ENCODE results near the gene ACOT7.

ACOT7 gene

GRCh38 chr1:6292102-6292501 lies 101.5 kb downstream of the ACOT7 start:
- TF ChIP-seq CEBPB (IDR thresholded peaks at IDR 0.05) (no peak), TCF12 (IDR thresholded peaks at IDR 0.05; ENCODE audit: low read depth) (no peak), NFIC (IDR thresholded peaks at IDR 0.05) (no peak), ZBTB7A (IDR thresholded peaks at IDR 0.05; ENCODE audit: low read depth) (no peak), YY1 (IDR thresholded peaks at IDR 0.05; ENCODE audit: low read depth) (no peak), USF1 (IDR thresholded peaks at IDR 0.05) (no peak), REST (IDR thresholded peaks at IDR 0.05; ENCODE audit: low read depth) (no peak), TAF1 (IDR thresholded peaks at IDR 0.05; ENCODE audit: low read depth) (no peak), RAD21 (IDR thresholded peaks at IDR 0.05; ENCODE audit: low read depth) (no peak), CREB1 (IDR thresholded peaks at IDR 0.05; ENCODE audit: low read depth) (no peak), EP300 (IDR thresholded peaks at IDR 0.05; ENCODE audit: borderline replicate concordance) (no peak), TEAD4 (IDR thresholded peaks at IDR 0.05) (no peak), EGR1 (IDR thresholded peaks at IDR 0.05) (no peak), MAX (IDR thresholded peaks at IDR 0.05) (no peak), FOXM1 (IDR thresholded peaks at IDR 0.05; ENCODE audit: borderline replicate concordance, low read depth) (no peak)

GRCh38 chr1:6288665-6289064 lies 104.9 kb downstream of the ACOT7 start:
- TF ChIP-seq TEAD4 (IDR thresholded peaks at IDR 0.05), result no peak
- no peak for TF ChIP-seq NFIC (IDR thresholded peaks at IDR 0.05)
- no peak for TF ChIP-seq CREB1 (IDR thresholded peaks at IDR 0.05; ENCODE audit: low read depth)
- TF ChIP-seq TCF12 (IDR thresholded peaks at IDR 0.05; ENCODE audit: low read depth), result no peak
- TF ChIP-seq EP300 (IDR thresholded peaks at IDR 0.05; ENCODE audit: borderline replicate concordance), result no peak
- TF ChIP-seq FOXM1 (IDR thresholded peaks at IDR 0.05; ENCODE audit: borderline replicate concordance, low read depth), result no peak
- TF ChIP-seq ZBTB7A (IDR thresholded peaks at IDR 0.05; ENCODE audit: low read depth), result no peak
- no peak for TF ChIP-seq USF1 (IDR thresholded peaks at IDR 0.05)

- TF ChIP-seq RAD21 (IDR thresholded peaks at IDR 0.05; ENCODE audit: low read depth), result no peak
- no peak for TF ChIP-seq REST (IDR thresholded peaks at IDR 0.05; ENCODE audit: low read depth)
- TF ChIP-seq TCF12 (IDR thresholded peaks at IDR 0.05; ENCODE audit: low read depth), result no peak
Observed at GRCh38 chr1:6288026-6288425, 105.5 kb downstream of the ACOT7 start.

- TF ChIP-seq CREB1 (IDR thresholded peaks at IDR 0.05; ENCODE audit: low read depth) (no peak), USF1 (IDR thresholded peaks at IDR 0.05) (no peak), REST (IDR thresholded peaks at IDR 0.05; ENCODE audit: low read depth) (no peak), EGR1 (IDR thresholded peaks at IDR 0.05) (no peak), ZBTB7A (IDR thresholded peaks at IDR 0.05; ENCODE audit: low read depth) (no peak), TAF1 (IDR thresholded peaks at IDR 0.05; ENCODE audit: low read depth) (no peak), EP300 (IDR thresholded peaks at IDR 0.05; ENCODE audit: borderline replicate concordance) (no peak)
Observed at GRCh38 chr1:6287431-6287886, 106.1 kb downstream of the ACOT7 start.

GRCh38 chr1:6287029-6287428 lies 106.5 kb downstream of the ACOT7 start:
- no peak for TF ChIP-seq EP300 (IDR thresholded peaks at IDR 0.05; ENCODE audit: borderline replicate concordance)
- TF ChIP-seq RAD21 (IDR thresholded peaks at IDR 0.05; ENCODE audit: low read depth), result no peak
- no peak for TF ChIP-seq NFIC (IDR thresholded peaks at IDR 0.05)
- TF ChIP-seq YY1 (IDR thresholded peaks at IDR 0.05; ENCODE audit: low read depth), result no peak
- no peak for TF ChIP-seq MAX (IDR thresholded peaks at IDR 0.05)
- no peak for TF ChIP-seq EGR1 (IDR thresholded peaks at IDR 0.05)
- no peak for TF ChIP-seq TAF1 (IDR thresholded peaks at IDR 0.05; ENCODE audit: low read depth)
- no peak for TF ChIP-seq CEBPB (IDR thresholded peaks at IDR 0.05)
- TF ChIP-seq CREB1 (IDR thresholded peaks at IDR 0.05; ENCODE audit: low read depth), result no peak
- no peak for TF ChIP-seq TEAD4 (IDR thresholded peaks at IDR 0.05)
- TF ChIP-seq USF1 (IDR thresholded peaks at IDR 0.05), result no peak
- no peak for TF ChIP-seq TCF12 (IDR thresholded peaks at IDR 0.05; ENCODE audit: low read depth)
- no peak for TF ChIP-seq REST (IDR thresholded peaks at IDR 0.05; ENCODE audit: low read depth)
- no peak for TF ChIP-seq FOXM1 (IDR thresholded peaks at IDR 0.05; ENCODE audit: borderline replicate concordance, low read depth)
